Neural crest cell (in vitro differentiated cells): Measurements from ENCODE around the gene LPCAT1. TPM values are rescaled to one million over a fixed set of nuclear protein-coding genes. Genes with fewer than 3 reads are reported as not detected.

Source experiments
- DNase-seq: peaks from one replicate; pipeline ENCODE4 v3.0.0; 2021; ENCODE audit warnings: low read depth, mixed read lengths, low spot score
- H3K27ac Mint-ChIP-seq: one replicate; pipeline ENCODE4 v1.8.0; 2021; ENCODE audit warnings: mild to moderate bottlenecking, mixed read lengths; ENCODE audit not compliant: unreplicated experiment
- H3K27me3 Mint-ChIP-seq: 2 replicates; pipeline ENCODE4 v1.8.0; 2021; ENCODE audit warnings: low read depth, mild to moderate bottlenecking, mixed read lengths
- H3K36me3 Mint-ChIP-seq: 2 replicates; pipeline ENCODE4 v1.8.0; 2021; ENCODE audit warnings: low read depth, mild to moderate bottlenecking, mixed read lengths
- H3K4me1 Mint-ChIP-seq: 2 replicates; pipeline ENCODE4 v1.8.0; 2021; ENCODE audit warnings: mixed read lengths
- H3K4me3 Mint-ChIP-seq: one replicate; pipeline ENCODE4 v1.8.0; 2021; ENCODE audit warnings: mild to moderate bottlenecking, mixed read lengths
- H3K9me3 Mint-ChIP-seq: 2 replicates; pipeline ENCODE4 v1.8.0; 2021; ENCODE audit warnings: mixed read lengths
- total RNA-seq: library from RNA; stranded (reverse); gene quantifications from 2 replicates; pipeline ENCODE4 v1.2.1, GENCODE V29; 2021
- TF ChIP-seq, protein P1 (sequence below): fragments of 200-600 bp; sonication (generic); conservative IDR thresholded peaks from 2 replicates; pipeline ENCODE4 v1.5.0; 2021; ENCODE audit warnings: antibody characterized with exemption, mild to moderate bottlenecking

The LPCAT1 gene
- total RNA-seq, 1 donor from 2014 or later = 111 TPM

DNA sequence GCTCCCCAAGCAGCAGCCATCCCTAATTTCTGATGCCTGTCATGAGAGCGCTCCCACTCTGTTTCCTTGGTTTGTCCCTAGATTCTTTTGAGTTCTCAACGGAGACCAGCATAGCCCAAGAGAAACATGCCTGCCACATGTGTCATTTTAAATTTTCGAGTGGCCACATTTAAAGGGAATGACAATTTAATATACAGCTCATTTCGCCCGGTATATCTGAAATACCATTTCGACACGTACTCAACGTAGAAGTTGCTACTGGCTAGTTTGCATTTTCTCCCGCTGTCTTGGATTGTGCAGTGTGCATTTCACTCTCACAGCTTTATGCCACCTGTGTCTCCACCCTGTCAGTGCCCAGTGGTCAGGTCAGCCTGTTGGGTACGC, 21.0 kb downstream of the LPCAT1 start:
- H3K27me3 Mint-ChIP-seq = no peaks in the 10 kb centered on the region
- no peak overlapping the region for H3K4me3 Mint-ChIP-seq
- no peak overlapping the region for H3K27ac Mint-ChIP-seq
- TF ChIP-seq, protein P1, sequence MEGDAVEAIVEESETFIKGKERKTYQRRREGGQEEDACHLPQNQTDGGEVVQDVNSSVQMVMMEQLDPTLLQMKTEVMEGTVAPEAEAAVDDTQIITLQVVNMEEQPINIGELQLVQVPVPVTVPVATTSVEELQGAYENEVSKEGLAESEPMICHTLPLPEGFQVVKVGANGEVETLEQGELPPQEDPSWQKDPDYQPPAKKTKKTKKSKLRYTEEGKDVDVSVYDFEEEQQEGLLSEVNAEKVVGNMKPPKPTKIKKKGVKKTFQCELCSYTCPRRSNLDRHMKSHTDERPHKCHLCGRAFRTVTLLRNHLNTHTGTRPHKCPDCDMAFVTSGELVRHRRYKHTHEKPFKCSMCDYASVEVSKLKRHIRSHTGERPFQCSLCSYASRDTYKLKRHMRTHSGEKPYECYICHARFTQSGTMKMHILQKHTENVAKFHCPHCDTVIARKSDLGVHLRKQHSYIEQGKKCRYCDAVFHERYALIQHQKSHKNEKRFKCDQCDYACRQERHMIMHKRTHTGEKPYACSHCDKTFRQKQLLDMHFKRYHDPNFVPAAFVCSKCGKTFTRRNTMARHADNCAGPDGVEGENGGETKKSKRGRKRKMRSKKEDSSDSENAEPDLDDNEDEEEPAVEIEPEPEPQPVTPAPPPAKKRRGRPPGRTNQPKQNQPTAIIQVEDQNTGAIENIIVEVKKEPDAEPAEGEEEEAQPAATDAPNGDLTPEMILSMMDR = no peak
- peaks cover 10% of the 10 kb centered on the region for H3K4me1 Mint-ChIP-seq
- H3K9me3 Mint-ChIP-seq = no peaks in the 10 kb centered on the region
- no peak for DNase-seq
- peaks cover 4% of the 10 kb centered on the region for H3K36me3 Mint-ChIP-seq

DNA sequence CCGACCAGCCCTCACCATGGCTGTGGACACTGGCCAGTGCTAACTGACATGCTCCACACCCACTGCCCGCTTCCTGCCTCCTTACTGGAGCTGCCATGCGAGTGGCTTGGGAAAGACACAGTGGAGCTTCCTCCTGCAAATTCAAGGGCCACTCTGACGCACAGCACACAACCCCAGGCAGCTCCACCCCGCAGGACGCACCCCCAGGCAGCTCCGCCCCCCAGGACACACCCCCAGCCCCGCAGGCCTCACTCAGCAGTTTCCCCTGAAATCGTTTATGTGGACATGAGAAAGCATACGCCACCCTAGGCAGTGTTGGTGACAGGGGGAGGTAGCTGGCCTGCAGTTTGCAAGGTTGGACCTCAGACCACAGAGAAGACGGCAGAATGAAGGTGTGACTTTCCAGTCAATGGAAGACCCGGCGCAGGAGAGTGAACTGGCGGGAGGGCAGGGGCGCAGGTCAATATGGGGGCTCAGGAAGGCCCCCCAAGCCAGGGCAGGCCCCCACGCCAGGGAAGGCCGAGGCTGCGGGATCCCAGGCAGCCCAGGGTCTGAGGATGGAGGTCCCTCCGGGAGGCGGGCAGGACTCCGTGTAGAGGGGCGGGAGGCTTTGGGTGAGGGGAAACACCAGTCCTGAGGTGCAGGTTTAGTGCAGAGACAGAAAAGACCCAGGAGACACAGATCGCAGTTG, 21.6 kb downstream of the LPCAT1 start:
- Mint-ChIP-seq H3K27me3 (no peaks in the 10 kb centered on the region), H3K9me3 (no peaks in the 10 kb centered on the region), H3K4me3 (no peak overlapping the region), H3K4me1 (peaks cover 10% of the 10 kb centered on the region), H3K27ac (no peak overlapping the region), H3K36me3 (peaks cover 4% of the 10 kb centered on the region)
- TF ChIP-seq, protein P1 = no peak
- no peak for DNase-seq

DNA sequence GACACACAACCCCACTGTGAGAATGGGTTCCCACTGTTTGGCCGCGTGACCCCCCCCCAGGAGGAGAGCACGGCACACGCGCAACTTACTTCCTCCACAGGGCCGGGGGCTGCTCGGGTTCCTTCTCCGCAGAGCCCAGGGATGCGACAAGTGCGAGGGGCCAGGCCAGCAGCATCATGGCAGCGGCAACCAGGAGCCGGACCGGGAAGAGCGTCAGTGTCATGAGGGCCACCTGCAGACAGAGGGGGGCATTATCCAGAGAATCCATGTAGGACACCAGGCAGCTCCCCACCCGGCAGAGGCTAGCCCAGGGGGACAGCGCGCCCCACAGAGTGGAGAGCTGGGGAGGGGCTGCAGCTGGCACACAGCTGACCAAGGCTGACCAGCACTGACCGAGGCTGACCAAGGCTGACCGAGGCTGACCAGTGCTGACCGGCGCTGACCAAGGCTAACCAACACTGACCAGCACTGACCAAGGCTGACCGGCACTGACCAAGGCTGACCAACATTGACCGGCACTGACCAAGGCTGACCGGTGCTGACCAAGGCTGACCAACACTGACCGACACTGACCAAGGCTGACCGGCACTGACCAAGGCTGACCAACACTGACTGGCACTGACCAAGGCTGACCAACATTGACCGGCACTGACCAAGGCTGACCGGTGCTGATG, 22.3 kb downstream of the LPCAT1 start:
- Mint-ChIP-seq H3K27ac (no peak overlapping the region), H3K4me3 (no peak overlapping the region), H3K9me3 (no peaks in the 10 kb centered on the region), H3K27me3 (no peaks in the 10 kb centered on the region), H3K4me1 (peaks cover 10% of the 10 kb centered on the region), H3K36me3 (peaks cover 4% of the 10 kb centered on the region)
- DNase-seq = no peak
- TF ChIP-seq, protein P1 = no peak

DNA sequence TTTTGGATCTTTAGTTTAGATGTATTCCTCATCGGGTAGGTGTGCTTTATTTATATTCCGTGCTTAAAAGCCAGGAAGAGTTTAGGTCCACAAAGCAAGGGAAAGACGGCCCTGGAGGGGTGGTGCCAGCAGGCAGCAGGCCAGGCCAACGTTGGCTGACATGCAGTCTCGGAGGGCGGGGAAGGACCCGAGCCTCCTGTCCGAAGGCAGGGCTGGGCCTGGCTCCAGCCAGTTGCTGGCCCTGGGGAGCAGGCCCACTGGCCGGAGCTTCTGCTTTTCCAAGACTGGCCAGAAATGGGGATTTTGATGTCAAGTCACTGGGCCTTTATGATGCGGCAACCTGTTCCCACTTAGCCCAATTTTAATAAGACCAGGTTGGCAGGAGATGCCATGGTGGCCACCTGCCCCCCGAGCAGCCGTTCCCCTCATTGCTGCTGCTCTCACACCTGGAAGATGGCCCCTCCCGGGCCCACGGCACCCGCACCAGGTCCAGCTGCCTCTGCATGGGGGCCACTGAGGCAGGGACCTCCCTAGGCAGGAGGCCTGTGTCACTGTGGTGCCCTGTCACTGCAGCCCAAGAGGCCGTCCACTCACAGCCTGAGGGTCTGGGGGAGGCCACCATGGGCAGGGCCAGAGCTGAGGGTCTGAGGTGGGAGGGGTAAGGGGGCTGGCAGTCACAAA, 23.2 kb downstream of the LPCAT1 start:
- TF ChIP-seq, protein P1 = no peak
- Mint-ChIP-seq H3K27me3 (no peaks in the 10 kb centered on the region), H3K27ac (no peak overlapping the region), H3K4me3 (no peak overlapping the region), H3K4me1 (peaks cover 7% of the 10 kb centered on the region), H3K36me3 (peaks cover 4% of the 10 kb centered on the region), H3K9me3 (no peaks in the 10 kb centered on the region)
- DNase-seq = no peak

DNA sequence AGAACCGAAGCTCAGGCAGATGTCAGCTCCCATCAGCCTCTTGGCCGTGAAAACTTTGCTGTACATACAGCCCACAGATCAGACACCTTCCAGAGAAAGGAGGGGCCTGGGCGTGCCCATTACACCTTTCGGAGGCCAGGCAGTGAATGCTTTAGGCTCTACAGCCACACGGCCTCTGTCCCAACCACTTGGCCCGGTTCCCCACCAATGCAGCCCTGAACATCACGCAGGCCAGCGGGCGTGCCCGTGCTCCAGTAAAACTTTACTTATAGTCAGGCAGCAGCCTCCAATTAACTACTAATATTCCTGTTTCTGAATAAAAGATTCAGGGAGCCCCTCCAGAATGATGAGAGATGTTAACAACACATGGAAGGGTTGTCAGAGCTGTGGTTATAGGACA, 23.9 kb downstream of the LPCAT1 start:
- H3K27ac Mint-ChIP-seq = no peak overlapping the region
- TF ChIP-seq, protein P1 = no peak
- no peaks in the 10 kb centered on the region for H3K9me3 Mint-ChIP-seq
- H3K27me3 Mint-ChIP-seq = no peaks in the 10 kb centered on the region
- H3K4me1 Mint-ChIP-seq = peaks cover 6% of the 10 kb centered on the region
- H3K4me3 Mint-ChIP-seq = no peak overlapping the region
- no peak for DNase-seq
- peaks cover 4% of the 10 kb centered on the region for H3K36me3 Mint-ChIP-seq
